HL-60 (cell line): ENCODE data around the gene HSD17B4.
"Not testable (repeated sequence)": the region's sequence is repeated elsewhere in the genome, so short reads cannot be mapped to it uniquely, and the experiment has no call there.

Source experiments
- DNase-seq, 2 experiments: peaks; one replicate each; pipeline ENCODE4 v3.0.0-alpha.2; 2010 to 2020; ENCODE audit warnings: low read depth in 1 of 2, low spot score in 1 of 2
- H3K27ac ChIP-seq: fragments of 250-450 bp; sonication (Bioruptor Pico); replicated peaks from 2 replicates; pipeline ENCODE4 v1.5.1; 2020; ENCODE audit warnings: mild to moderate bottlenecking, moderate library complexity
- H3K27me3 ChIP-seq: fragments of 250-450 bp; sonication (Bioruptor Pico); 2 replicates; pipeline ENCODE4 v1.5.1; 2021; ENCODE audit warnings: mild to moderate bottlenecking, moderate library complexity; ENCODE audit not compliant: insufficient read depth, poor library complexity, severe bottlenecking
- H3K4me3 ChIP-seq: replicated peaks from 2 replicates; pipeline ENCODE4 v1.5.1; 2011; ENCODE audit warnings: mild to moderate bottlenecking, control low read depth, low read length; ENCODE audit not compliant: insufficient read depth
- CTCF ChIP-seq: IDR thresholded peaks from one replicate; pipeline ENCODE4 v1.5.1; 2011; ENCODE audit warnings: low read length, control low read depth, inconsistent platforms; ENCODE audit not compliant: insufficient read depth
- GABPA ChIP-seq: IDR thresholded peaks from 2 replicates; pipeline ENCODE4 v1.6.1; 2012; ENCODE audit warnings: low read depth
- POLR2AphosphoS5 ChIP-seq: IDR thresholded peaks from 2 replicates; pipeline ENCODE4 v1.6.1; 2012; ENCODE audit warnings: low read depth
- REST ChIP-seq: IDR thresholded peaks from 2 replicates; pipeline ENCODE4 v1.6.1; 2012; ENCODE audit warnings: low read depth; ENCODE audit not compliant: insufficient replicate concordance
- SPI1 ChIP-seq: IDR thresholded peaks from 2 replicates; pipeline ENCODE4 v1.6.1; 2012; ENCODE audit warnings: low read depth, mild to moderate bottlenecking, borderline replicate concordance

HSD17B4 gene

GRCh38 chr5:119476341-119476740 lies 24.0 kb downstream of the HSD17B4 start:
- Histone ChIP-seq H3K27me3 (no peaks in the 10 kb centered on the region), H3K4me3 (no peak overlapping the region), H3K27ac (no peak overlapping the region)
- no peak for TF ChIP-seq REST
- no peak for TF ChIP-seq POLR2AphosphoS5
- TF ChIP-seq SPI1 = no peak
- TF ChIP-seq CTCF = no peak
- TF ChIP-seq GABPA = no peak
- DNase-seq = no peak

- no peaks in the 10 kb centered on the region for H3K27me3 ChIP-seq
- no peak for TF ChIP-seq SPI1
- no peak for TF ChIP-seq GABPA
- no peak for TF ChIP-seq REST
- no peak for TF ChIP-seq CTCF
- TF ChIP-seq POLR2AphosphoS5 = no peak
- DNase-seq = no peak
- H3K27ac ChIP-seq = no peak overlapping the region
- no peak overlapping the region for H3K4me3 ChIP-seq
Observed at GRCh38 chr5:119478781-119479180, 26.5 kb downstream of the HSD17B4 start.

- not testable (repeated sequence) for H3K27me3 ChIP-seq, H3K4me3 ChIP-seq, H3K27ac ChIP-seq, DNase-seq
Observed at GRCh38 chr5:119480629-119481028, 28.3 kb downstream of the HSD17B4 start.

GRCh38 chr5:119483155-119483554 lies 30.9 kb downstream of the HSD17B4 start:
- TF ChIP-seq REST (no peak), CTCF (no peak), SPI1 (no peak), GABPA (no peak), POLR2AphosphoS5 (no peak)

More at GRCh38 chr5:119483155-119483554, 30.9 kb downstream of the HSD17B4 start:
- DNase-seq = no peak
- no peak overlapping the region for H3K4me3 ChIP-seq
- H3K27me3 ChIP-seq = no peaks in the 10 kb centered on the region
- no peak overlapping the region for H3K27ac ChIP-seq
